Naive B cell (primary cell): ENCODE results near the gene INHBB. TPM values are rescaled to one million over a fixed set of nuclear protein-coding genes. Genes with fewer than 3 reads are reported as not detected.

Experiments used
- ATAC-seq, 2 donors: fragments of 150-1000 bp; cut with Tn5 transposase; 2 replicates each; pipeline ENCODE4 v1.10.0; 2021; ENCODE audit warnings: low read depth in 2 of 2, mild to moderate bottlenecking in 2 of 2, moderate library complexity in 2 of 2
- DNase-seq: peaks from one replicate; pipeline ENCODE4 v3.0.0; 2022
- H3K27ac Mint-ChIP-seq, 6 donors: one replicate each; pipeline ENCODE4 v1.8.0; 2020 to 2022; ENCODE audit warnings: mild to moderate bottlenecking in 6 of 6, mixed read lengths in 6 of 6, moderate library complexity in 5 of 6, inconsistent platforms in 2 of 6
- H3K27me3 Mint-ChIP-seq, 3 donors: one replicate each; pipeline ENCODE4 v1.8.0; 2021 to 2022; ENCODE audit warnings: mixed read lengths in 3 of 3, mild to moderate bottlenecking in 1 of 3
- H3K36me3 Mint-ChIP-seq, 2 donors: one replicate each; pipeline ENCODE4 v1.8.0; 2020 to 2022; ENCODE audit warnings: mixed read lengths in 2 of 2, inconsistent platforms in 1 of 2, mild to moderate bottlenecking in 1 of 2
- H3K4me1 Mint-ChIP-seq, 3 donors: one replicate each; pipeline ENCODE4 v1.8.0; 2020 to 2022; ENCODE audit warnings: mixed read lengths in 3 of 3, inconsistent platforms in 1 of 3, mild to moderate bottlenecking in 1 of 3, moderate library complexity in 1 of 3
- H3K4me3 Mint-ChIP-seq, 8 donors: one replicate each; pipeline ENCODE4 v1.8.0; 2020 to 2022; ENCODE audit warnings: mild to moderate bottlenecking in 8 of 8, mixed read lengths in 8 of 8, moderate library complexity in 8 of 8, inconsistent platforms in 2 of 8
- H3K9me3 Mint-ChIP-seq, 7 donors: one replicate each; pipeline ENCODE4 v1.8.0; 2020 to 2022; ENCODE audit warnings: mixed read lengths in 7 of 7, mild to moderate bottlenecking in 5 of 7, inconsistent platforms in 2 of 7, moderate library complexity in 1 of 7
- polyA plus RNA-seq, 6 donors: library from polyadenylated mRNA; unstranded; fragments of 300-500 nt; fragmentation: Illumina TruSeq; gene quantifications; one replicate each; pipeline ENCODE4 v1.2.3, GENCODE V29; 2021; ENCODE audit warnings: low read depth in 6 of 6

The INHBB gene
- polyA plus RNA-seq, 6 donors from 2014 or later, result 0.09 TPM; not detected in 5

- Mint-ChIP-seq H3K9me3 (peaks cover 0 to 3% (median 0%) of the 10 kb centered on the region in 7 donors), H3K4me1 (no peaks in the 10 kb centered on the region), H3K36me3 (no peaks in the 10 kb centered on the region), H3K4me3 (no peak overlapping the region), H3K27me3 (peaks cover 0 to 15% (median 11%) of the 10 kb centered on the region in 3 donors), H3K27ac (no peak overlapping the region)
- no peak for ATAC-seq
- DNase-seq, result no peak
These were observed 29.5 kb downstream of the INHBB start for GRCh38 chr2:120375251-120376020.

GRCh38 chr2:120376101-120376500, 30.2 kb downstream of the INHBB start:
- Mint-ChIP-seq H3K4me1 (no peaks in the 10 kb centered on the region), H3K27ac (no peak overlapping the region), H3K9me3 (peaks cover 0 to 3% (median 0%) of the 10 kb centered on the region in 7 donors), H3K36me3 (no peaks in the 10 kb centered on the region), H3K4me3 (no peak overlapping the region), H3K27me3 (peaks cover 0 to 15% (median 11%) of the 10 kb centered on the region in 3 donors)
- no peak for DNase-seq
- ATAC-seq, result no peak

GRCh38 chr2:120376679-120377640, 31.0 kb downstream of the INHBB start:
- no peaks in the 10 kb centered on the region for H3K4me1 Mint-ChIP-seq
- peaks cover 0 to 3% (median 0%) of the 10 kb centered on the region in 7 donors for H3K9me3 Mint-ChIP-seq
- DNase-seq (no peak), ATAC-seq (no peak)
- H3K27ac Mint-ChIP-seq, result no peak overlapping the region
- H3K36me3 Mint-ChIP-seq, result no peaks in the 10 kb centered on the region
- peaks cover 0 to 15% (median 11%) of the 10 kb centered on the region in 3 donors for H3K27me3 Mint-ChIP-seq
- no peak overlapping the region for H3K4me3 Mint-ChIP-seq

- Mint-ChIP-seq H3K4me1 (no peaks in the 10 kb centered on the region), H3K9me3 (no peaks in the 10 kb centered on the region), H3K27ac (no peak overlapping the region), H3K4me3 (no peak overlapping the region), H3K36me3 (no peaks in the 10 kb centered on the region), H3K27me3 (peaks cover 0 to 15% (median 11%) of the 10 kb centered on the region in 3 donors)
- ATAC-seq (no peak), DNase-seq (no peak)
These were observed 32.7 kb downstream of the INHBB start for GRCh38 chr2:120378605-120379004.

GRCh38 chr2:120379916-120380893, 34.3 kb downstream of the INHBB start:
- Mint-ChIP-seq H3K9me3 (no peaks in the 10 kb centered on the region), H3K27ac (no peak overlapping the region), H3K4me1 (no peaks in the 10 kb centered on the region), H3K27me3 (peaks cover 0 to 15% (median 11%) of the 10 kb centered on the region in 3 donors), H3K4me3 (no peak overlapping the region), H3K36me3 (no peaks in the 10 kb centered on the region)
- ATAC-seq, result no peak
- DNase-seq, result no peak

GRCh38 chr2:120381192-120381591, 35.3 kb downstream of the INHBB start:
- DNase-seq, result no peak
- Mint-ChIP-seq H3K9me3 (no peaks in the 10 kb centered on the region), H3K4me3 (no peak overlapping the region), H3K27me3 (peaks cover 0 to 15% (median 11%) of the 10 kb centered on the region in 3 donors), H3K4me1 (no peaks in the 10 kb centered on the region), H3K27ac (no peak overlapping the region), H3K36me3 (no peaks in the 10 kb centered on the region)
- no peak for ATAC-seq

GRCh38 chr2:120381661-120382060, 35.7 kb downstream of the INHBB start:
- Mint-ChIP-seq H3K36me3 (no peaks in the 10 kb centered on the region), H3K27ac (no peak overlapping the region), H3K27me3 (peaks cover 0 to 15% (median 11%) of the 10 kb centered on the region in 3 donors), H3K4me3 (no peak overlapping the region), H3K4me1 (no peaks in the 10 kb centered on the region), H3K9me3 (no peaks in the 10 kb centered on the region)
- DNase-seq (no peak), ATAC-seq (no peak)

GRCh38 chr2:120382541-120383144, 36.7 kb downstream of the INHBB start:
- Mint-ChIP-seq H3K4me1 (no peaks in the 10 kb centered on the region), H3K27me3 (peaks cover 0 to 11% (median 8%) of the 10 kb centered on the region in 3 donors), H3K36me3 (no peaks in the 10 kb centered on the region), H3K4me3 (no peak overlapping the region), H3K9me3 (no peaks in the 10 kb centered on the region), H3K27ac (no peak overlapping the region)
- ATAC-seq (no peak), DNase-seq (no peak)

GRCh38 chr2:120383191-120383590, 37.3 kb downstream of the INHBB start:
- no peak for DNase-seq
- peaks cover 0 to 6% (median 2%) of the 10 kb centered on the region in 3 donors for H3K27me3 Mint-ChIP-seq
- no peak overlapping the region for H3K4me3 Mint-ChIP-seq

GRCh38 chr2:120383631-120384340, 37.9 kb downstream of the INHBB start:
- ATAC-seq (no peak), DNase-seq (no peak)
- no peak overlapping the region for H3K4me3 Mint-ChIP-seq
- no peaks in the 10 kb centered on the region for H3K36me3 Mint-ChIP-seq
- H3K27ac Mint-ChIP-seq, result no peak overlapping the region
- no peaks in the 10 kb centered on the region for H3K9me3 Mint-ChIP-seq
- H3K27me3 Mint-ChIP-seq, result no peaks in the 10 kb centered on the region
- no peaks in the 10 kb centered on the region for H3K4me1 Mint-ChIP-seq

More at GRCh38 chr2:120383191-120383590, 37.3 kb downstream of the INHBB start:
- ATAC-seq, result no peak
- Mint-ChIP-seq H3K36me3 (no peaks in the 10 kb centered on the region), H3K9me3 (no peaks in the 10 kb centered on the region), H3K4me1 (no peaks in the 10 kb centered on the region), H3K27ac (no peak overlapping the region)

- DNase-seq, result no peak
- H3K4me1 Mint-ChIP-seq, result no peaks in the 10 kb centered on the region
- ATAC-seq, result no peak
- H3K36me3 Mint-ChIP-seq, result no peaks in the 10 kb centered on the region
- H3K4me3 Mint-ChIP-seq, result no peak overlapping the region
- no peak overlapping the region for H3K27ac Mint-ChIP-seq
- no peaks in the 10 kb centered on the region for H3K9me3 Mint-ChIP-seq
- peaks cover 0 to 6% (median 0%) of the 10 kb centered on the region in 3 donors for H3K27me3 Mint-ChIP-seq
These were observed 38.8 kb downstream of the INHBB start for GRCh38 chr2:120384486-120385354.
